K562 (cell line): ENCODE measurements around the gene FAM114A1. TPM values are rescaled to one million over a fixed set of nuclear protein-coding genes. Genes with fewer than 3 reads are reported as not detected.

Experiments
- ATAC-seq: fragments of 200-7000 bp; cut with Tn5 transposase; 3 replicates; pipeline ENCODE4 v1.9.1; 2020; ENCODE audit warnings: moderate library complexity
- BruUV-seq: library from RNA; stranded (reverse); fragments of 400-500 nt; replicated peaks from 2 replicates; lab custom pipeline; 2021; lab: Mats Ljungman, UMichigan
- CTCF ChIA-PET: fragments of 300-600 bp; formaldehyde crosslinking; extraction: SDS; loops from one replicate; lab custom pipeline; 2021; ENCODE audit warnings: low intra/inter-chr PET ratio; lab: Yijun Ruan, JAX
- POLR2A ChIA-PET: fragments of 300-600, 350-650 bp; sonication (Branson Sonifier 250); formaldehyde crosslinking; extraction: SDS; loops from one replicate; lab custom pipeline; 2021; ENCODE audit warnings: antibody characterized with exemption, inconsistent platforms; lab: Yijun Ruan, JAX
- DNase-seq, 4 experiments: peaks; one replicate each; pipeline versions ENCODE4 v3.0.0 to v3.0.0-alpha.2; 2011 to 2018; ENCODE audit warnings: low spot score in 3 of 4, mixed read lengths in 3 of 4; ENCODE audit errors: extremely low read depth in 1 of 4
- FAIRE-seq: peaks from 2 replicates; lab custom pipeline; 2011; peaks lifted over from hg19 to GRCh38; lab: Jason Lieb, UNC
- H2AFZ ChIP-seq: 2 replicates; pipeline ENCODE4 v1.6.0; 2011; ENCODE audit warnings: low read depth, low read length, control low read depth, inconsistent platforms
- H3K27ac ChIP-seq: fragments of 200-600 bp; 3 replicates; pipeline ENCODE4 v1.8.0; 2011; ENCODE audit warnings: low read depth, mild to moderate bottlenecking, control low read depth, inconsistent platforms, low read length, moderate library complexity, mixed read lengths; ENCODE audit errors: extremely low read depth
- H3K27me3 ChIP-seq, 2 experiments: fragments of 300-600 bp in 1 of 2; 2 replicates in 1 of 2; 3 replicates in 1 of 2; pipeline versions ENCODE4 v1.6.0 to v1.8.0; 2011; ENCODE audit warnings: inconsistent platforms in 2 of 2, low read length in 2 of 2, mild to moderate bottlenecking in 1 of 2, mixed read lengths in 1 of 2, moderate library complexity in 1 of 2; ENCODE audit not compliant: control insufficient read depth in 2 of 2, insufficient read depth in 2 of 2
- H3K36me3 ChIP-seq: fragments of 300-600 bp; 3 replicates; pipeline ENCODE4 v1.8.0; 2011; ENCODE audit warnings: mild to moderate bottlenecking, low read length, inconsistent platforms; ENCODE audit not compliant: control insufficient read depth, insufficient read depth
- H3K4me1 ChIP-seq, 2 experiments: fragments of 200-600 bp in 1 of 2; replicated peaks in 1 of 2; 2 replicates in 1 of 2; 3 replicates in 1 of 2; pipeline versions ENCODE4 v1.5.1 to v1.8.0; 2011; ENCODE audit warnings: inconsistent platforms in 2 of 2, low read length in 2 of 2, mild to moderate bottlenecking in 1 of 2, mixed read lengths in 1 of 2, moderate library complexity in 1 of 2; ENCODE audit not compliant: control insufficient read depth in 2 of 2, insufficient read depth in 2 of 2
- H3K4me2 ChIP-seq: 2 replicates; pipeline ENCODE4 v1.6.1; 2011; ENCODE audit warnings: low read length, control low read depth, inconsistent platforms, mixed read lengths; ENCODE audit not compliant: insufficient read depth
- H3K4me3 ChIP-seq: fragments of 200-600 bp; sonication (generic), shearing (Covaris generic); 2 replicates; pipeline ENCODE4 v1.5.1; 2016; ENCODE audit warnings: control low read depth, inconsistent platforms
- H3K79me2 ChIP-seq: fragments of 200-600 bp; 3 replicates; pipeline ENCODE4 v1.8.0; 2011; ENCODE audit warnings: low read length, inconsistent platforms; ENCODE audit not compliant: control insufficient read depth, insufficient read depth
- H3K9ac ChIP-seq, 2 experiments: 2 replicates each; pipeline versions ENCODE4 v1.6.0 to v1.6.1; 2011; ENCODE audit warnings: low read depth in 2 of 2, low read length in 2 of 2, control low read depth in 1 of 2, inconsistent platforms in 1 of 2, mild to moderate bottlenecking in 1 of 2, mixed read lengths in 1 of 2; ENCODE audit not compliant: insufficient read depth in 1 of 2
- H3K9me1 ChIP-seq: one replicate; pipeline ENCODE4 v1.6.0; 2011; ENCODE audit warnings: inconsistent platforms, mild to moderate bottlenecking, low read length, moderate library complexity; ENCODE audit not compliant: control insufficient read depth, insufficient read depth
- H3K9me3 ChIP-seq: replicated peaks from 2 replicates; pipeline ENCODE4 v1.5.1; 2011; ENCODE audit warnings: low read depth, low read length, inconsistent platforms; ENCODE audit not compliant: control insufficient read depth, insufficient read depth
- H4K20me1 ChIP-seq: replicated peaks from 2 replicates; pipeline ENCODE4 v1.6.1; 2011; ENCODE audit warnings: low read length, inconsistent platforms, mixed read lengths; ENCODE audit not compliant: control insufficient read depth, insufficient read depth
- ESRRB ChIP-seq: fragments of 250-450 bp; sonication (Bioruptor Pico); IDR thresholded peaks from 2 replicates; pipeline ENCODE4 v1.5.0; 2020; ENCODE audit warnings: mild to moderate bottlenecking, moderate library complexity, borderline replicate concordance
- EWSR1 ChIP-seq: fragments of 450-650 bp; IDR thresholded peaks from 2 replicates; pipeline ENCODE4 v1.6.1; 2018; ENCODE audit warnings: borderline replicate concordance, mild to moderate bottlenecking, low read depth, moderate library complexity; ENCODE audit not compliant: partially characterized antibody
- FOXJ2 ChIP-seq: fragments of 200-800 bp; sonication (Bioruptor generic); IDR thresholded peaks from 2 replicates; pipeline ENCODE4 v1.6.1; 2016; ENCODE audit warnings: missing genetic modification characterization, missing compliant biosample characterization
- FOXJ3 ChIP-seq: sonication (generic); formaldehyde crosslinking; IDR thresholded peaks from 2 replicates; pipeline ENCODE4 v1.4.0; 2020; ENCODE audit warnings: mild to moderate bottlenecking, missing genetic modification reagents
- KAT8 ChIP-seq: fragments of 450-650 bp; IDR thresholded peaks from 2 replicates; pipeline ENCODE4 v1.6.1; 2016; ENCODE audit warnings: low read depth, mild to moderate bottlenecking
- MAZ ChIP-seq, 2 experiments: fragments of 450-650 bp in 1 of 2; sonication (generic) in 1 of 2; formaldehyde crosslinking; IDR thresholded peaks in 1 of 2; conservative IDR thresholded peaks in 1 of 2; 2 replicates each; pipeline versions ENCODE4 v1.4.0 to v1.5.0; 2020; ENCODE audit warnings: mild to moderate bottlenecking in 1 of 2, missing genetic modification reagents in 1 of 2
- MTA1 ChIP-seq: fragments of 450-650 bp; IDR thresholded peaks from 2 replicates; pipeline ENCODE4 v1.6.1; 2017; ENCODE audit warnings: borderline replicate concordance
- PML ChIP-seq: IDR thresholded peaks from 2 replicates; pipeline ENCODE4 v1.6.1; 2012; ENCODE audit warnings: low read length, inconsistent platforms
- PTRF ChIP-seq: fragments of 450-650 bp; IDR thresholded peaks from 2 replicates; pipeline ENCODE4 v1.6.1; 2016; ENCODE audit warnings: mild to moderate bottlenecking, missing genetic modification characterization, missing compliant biosample characterization
- RFX1 ChIP-seq: fragments of 450-650 bp; IDR thresholded peaks from 2 replicates; pipeline ENCODE4 v1.6.1; 2016; ENCODE audit warnings: mild to moderate bottlenecking, moderate library complexity
- SIN3A ChIP-seq, 2 experiments: fragments of 150-350 bp in 1 of 2; IDR thresholded peaks; 2 replicates each; pipeline ENCODE4 v1.6.1; 2011 to 2016; ENCODE audit warnings: borderline replicate concordance in 2 of 2, low read depth in 2 of 2, low read length in 2 of 2, mild to moderate bottlenecking in 2 of 2, moderate library complexity in 2 of 2; ENCODE audit not compliant: control insufficient read depth in 1 of 2
- SMAD1 ChIP-seq: fragments of 150-350 bp; IDR thresholded peaks from 2 replicates; pipeline ENCODE4 v1.6.1; 2014; ENCODE audit warnings: low read length, low read depth; ENCODE audit not compliant: partially characterized antibody
- SNRNP70 ChIP-seq: fragments of 200-400 bp; formaldehyde crosslinking; optimal IDR thresholded peaks from 2 replicates; pipeline ENCODE3; 2017; ENCODE audit warnings: low read depth, low read length
- SP2 ChIP-seq: IDR thresholded peaks from 2 replicates; pipeline ENCODE4 v1.6.1; 2011; ENCODE audit warnings: mild to moderate bottlenecking, low read depth, low read length, moderate library complexity; ENCODE audit not compliant: poor library complexity, severe bottlenecking; ENCODE audit errors: extremely low read depth
- ZEB2 ChIP-seq: fragments of 450-650 bp; IDR thresholded peaks from 2 replicates; pipeline ENCODE4 v1.6.1; 2016
- ZKSCAN1 ChIP-seq: fragments of 150-350 bp; IDR thresholded peaks from 2 replicates; pipeline ENCODE4 v1.6.1; 2016; ENCODE audit warnings: low read depth, low read length
- ZNF561 ChIP-seq: fragments of 450-650 bp; formaldehyde crosslinking; conservative IDR thresholded peaks from 2 replicates; pipeline ENCODE4 v1.4.0; 2020; ENCODE audit warnings: mild to moderate bottlenecking, moderate library complexity
- WGBS: fragments of 100-300 bp; shearing (Covaris generic); methylation state at CpG from one replicate; pipeline ENCODE4 v1.1.6; 2016; ENCODE audit warnings: low coverage, mixed read lengths; ENCODE audit not compliant: insufficient coverage; ENCODE audit errors: missing lambda C conversion rate; 5-methylcytosine and 5-hydroxymethylcytosine counted together
- in situ Hi-C: fragments of 300-500 bp; cut with MboI; formaldehyde crosslinking; loops from 4 replicates; pipeline ENCODE4 v1.15.0; 2018; ENCODE audit warnings: inconsistent platforms, mixed read lengths
- intact Hi-C: fragments of 100-400 bp; cut with micrococcal nuclease; formaldehyde crosslinking; loops from 2 replicates; pipeline ENCODE4 v1.14.2; 2022
- polyA plus RNA-seq, 8 experiments: library from polyadenylated mRNA; depleted of rRNA in 4 of 8; stranded (reverse) in 5 of 8; unstranded in 3 of 8; fragments of >200 nt; fragmentation: Nextera tagmentation in 2 of 8; fragmentation: Illumina TruSeq in 1 of 8; extraction: Ambion mirVana in 2 of 8; extraction: Trizol in 1 of 8; gene quantifications; 2 replicates each; pipeline versions ENCODE4 v1.2.1 to v1.2.3, GENCODE V29; 2011 to 2014; ENCODE audit warnings: inconsistent platforms in 1 of 8, missing spikeins in 1 of 8
- total RNA-seq, 7 experiments: library from RNA; depleted of rRNA in 6 of 7; stranded (reverse); fragments of >200 nt in 6 of 7; fragmentation: Illumina TruSeq in 2 of 7; extraction: Trizol in 2 of 7; gene quantifications; 2 replicates each; pipeline versions ENCODE4 v1.2.1 to v1.2.3, GENCODE V29; 2011 to 2021; ENCODE audit warnings: low replicate concordance in 1 of 7
- TF ChIP-seq, protein P1 (sequence below): fragments of 450-650 bp; formaldehyde crosslinking; IDR thresholded peaks from 2 replicates; pipeline ENCODE4 v1.4.0; 2020; ENCODE audit warnings: mild to moderate bottlenecking, moderate library complexity

The FAM114A1 gene
- total and polyA plus RNA-seq, 9 of the 15 experiments (the other 6 are each of a cell fraction or from before 2014, with no cell fraction given) = 1.8 to 12.0 (median 4.3) TPM

DNA sequence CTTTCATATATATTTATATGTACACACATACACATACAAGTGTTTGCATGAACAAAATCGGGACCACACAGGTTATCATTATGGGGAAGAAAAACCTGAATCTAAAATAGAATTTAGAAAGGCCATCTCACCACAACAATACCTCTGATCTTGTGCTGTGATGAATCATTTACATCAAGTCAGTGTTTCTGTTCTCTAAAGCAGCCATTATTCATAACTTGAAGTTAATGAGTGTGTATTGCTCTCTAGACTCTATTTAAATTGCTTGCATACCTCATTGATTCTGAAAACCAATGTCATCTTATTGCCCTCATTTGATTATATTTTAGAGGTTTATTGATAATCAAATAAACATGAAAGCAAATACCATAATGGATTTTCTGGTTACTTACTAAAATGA lies 71.6 kb downstream of the FAM114A1 start:
- H4K20me1 ChIP-seq = no peaks in the 10 kb centered on the region
- H3K27me3 ChIP-seq = no peaks in the 10 kb centered on the region
- POLR2A ChIA-PET = no interaction called here
- BruUV-seq = no TSS peak
- H3K4me3 ChIP-seq = no peak overlapping the region
- no peak overlapping the region for H3K4me2 ChIP-seq
- H3K9me3 ChIP-seq = no peaks in the 10 kb centered on the region
- no peak overlapping the region for H3K9ac ChIP-seq
- no peaks in the 10 kb centered on the region for H3K79me2 ChIP-seq
- peaks cover 0 to 14% of the 10 kb centered on the region in 2 experiments; a peak in 2 of 5 replicates for H3K4me1 ChIP-seq
- 6% methylated on average over 1 of the region's 1 CpG for WGBS
- H3K36me3 ChIP-seq = no peaks in the 10 kb centered on the region; the same call in 2 of the 3 replicates
- ATAC-seq (no peak), DNase-seq (no peak), FAIRE-seq (no peak)
- H2AFZ ChIP-seq = no peak overlapping the region
- H3K27ac ChIP-seq = no peak overlapping the region
- H3K9me1 ChIP-seq = no peaks in the 10 kb centered on the region
- TF ChIP-seq SMAD1 = no peak
- TF ChIP-seq MTA1 = no peak
- TF ChIP-seq FOXJ2 (tag) = no peak
- no peak for TF ChIP-seq SNRNP70
- TF ChIP-seq ZNF561 (CRISPR knock-in tag) = no peak
- no peak for TF ChIP-seq PTRF (tag)
- TF ChIP-seq SP2 = no peak
- TF ChIP-seq ZEB2 = no peak
- TF ChIP-seq MAZ (CRISPR knock-in tag; conservative IDR thresholded peaks at IDR 0.05 in 1 of 2, IDR thresholded peaks at IDR 0.05 in 1 of 2) = no peak
- no peak for TF ChIP-seq EWSR1
- TF ChIP-seq FOXJ3 = no peak
- no peak for TF ChIP-seq KAT8
- TF ChIP-seq, protein P1, sequence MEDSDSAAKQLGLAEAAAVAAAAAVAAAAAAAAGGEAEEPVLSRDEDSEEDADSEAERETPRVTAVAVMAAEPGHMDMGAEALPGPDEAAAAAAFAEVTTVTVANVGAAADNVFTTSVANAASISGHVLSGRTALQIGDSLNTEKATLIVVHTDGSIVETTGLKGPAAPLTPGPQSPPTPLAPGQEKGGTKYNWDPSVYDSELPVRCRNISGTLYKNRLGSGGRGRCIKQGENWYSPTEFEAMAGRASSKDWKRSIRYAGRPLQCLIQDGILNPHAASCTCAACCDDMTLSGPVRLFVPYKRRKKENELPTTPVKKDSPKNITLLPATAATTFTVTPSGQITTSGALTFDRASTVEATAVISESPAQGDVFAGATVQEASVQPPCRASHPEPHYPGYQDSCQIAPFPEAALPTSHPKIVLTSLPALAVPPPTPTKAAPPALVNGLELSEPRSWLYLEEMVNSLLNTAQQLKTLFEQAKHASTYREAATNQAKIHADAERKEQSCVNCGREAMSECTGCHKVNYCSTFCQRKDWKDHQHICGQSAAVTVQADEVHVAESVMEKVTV (CRISPR knock-in tag) = no peak
- TF ChIP-seq ESRRB (CRISPR knock-in tag) = no peak
- TF ChIP-seq RFX1 = no peak
- no peak for TF ChIP-seq SIN3A (IDR thresholded peaks at IDR 0.05; ENCODE audit: borderline replicate concordance in 2 of 2, control insufficient read depth in 1 of 2, low read depth in 2 of 2, low read length in 2 of 2)
- TF ChIP-seq ZKSCAN1 = no peak
- no peak for TF ChIP-seq PML
- in situ Hi-C loops (no loop called here), intact Hi-C loops (no loop called here)
- CTCF ChIA-PET = no interaction called here
